ENCODE measurements around the gene ZNF239. TPM values are rescaled to one million over a fixed set of nuclear protein-coding genes. Genes with fewer than 3 reads are reported as not detected.

Gene ZNF239
- 10 to 100 TPM in 1 of 4 donors, 1 to 10 TPM in 3; 2.6 to 17.3 (median 3.8) TPM for total RNA-seq

GRCh38 chr10:43574001-43574892 is at the start of gene ZNF239:
Gene ZNF239, minus strand, starts transcription at chr10:43574616. Its CDS starts 16,537 bp downstream, at chr10:43558079.
- Histone ChIP-seq H3K9me3 (no peaks in the 10 kb centered on the region), H3K4me1 (peaks cover 0 to 6% (median 2%) of the 10 kb centered on the region in 4 donors), H3K4me3 (peak within 1 kb of the TSS; percentile 53 to 78 (median 62)), H3K36me3 (no peaks in the 10 kb centered on the region), H3K27me3 (no peaks in the 10 kb centered on the region), H3K27ac (peak within 1 kb of the TSS; percentile 26 to 73 (median 60))
- TF ChIP-seq POLR2A (IDR thresholded peaks at IDR 0.05) (no peak), CTCF (IDR thresholded peaks at IDR 0.05) (peak in 1 of 6 experiments; percentile 3)
- peak; percentile 87 to 96 (median 87) for DNase-seq

- no peak overlapping the region for H3K27ac ChIP-seq
- no peak for DNase-seq
- peak overlapping the region in 1 of 4 donors; percentile 0 for H3K4me3 ChIP-seq
Observed at GRCh38 chr10:43623351-43623750, 48.9 kb upstream of the ZNF239 start.

GRCh38 chr10:43622038-43622437 is 47.6 kb upstream of the ZNF239 start:
- Histone ChIP-seq H3K27me3 (no peaks in the 10 kb centered on the region), H3K27ac (no peak overlapping the region), H3K36me3 (peaks cover 0 to under 1% (median 0%) of the 10 kb centered on the region in 3 donors), H3K4me3 (no peak overlapping the region), H3K4me1 (no peaks in the 10 kb centered on the region), H3K9me3 (peaks cover 0 to 4% (median under 1%) of the 10 kb centered on the region in 4 donors)
- TF ChIP-seq POLR2A (IDR thresholded peaks at IDR 0.05) (no peak), CTCF (IDR thresholded peaks at IDR 0.05) (no peak)
- DNase-seq = no peak

More at GRCh38 chr10:43623351-43623750, 48.9 kb upstream of the ZNF239 start:
- Histone ChIP-seq H3K36me3 (no peaks in the 10 kb centered on the region), H3K27me3 (no peaks in the 10 kb centered on the region), H3K4me1 (no peaks in the 10 kb centered on the region), H3K9me3 (no peaks in the 10 kb centered on the region)
- TF ChIP-seq POLR2A (IDR thresholded peaks at IDR 0.05) = no peak
- TF ChIP-seq CTCF (IDR thresholded peaks at IDR 0.05) = no peak

GRCh38 chr10:43619368-43619767 is 45.0 kb upstream of the ZNF239 start:
- peaks cover 0 to 21% (median 0%) of the 10 kb centered on the region in 3 donors for H3K36me3 ChIP-seq
- peaks cover 0 to 19% (median 4%) of the 10 kb centered on the region in 4 donors for H3K9me3 ChIP-seq
- DNase-seq = no peak
- no peak overlapping the region for H3K27ac ChIP-seq
- H3K4me1 ChIP-seq = no peaks in the 10 kb centered on the region
- no peak overlapping the region for H3K4me3 ChIP-seq
- no peaks in the 10 kb centered on the region for H3K27me3 ChIP-seq
- no peak for TF ChIP-seq CTCF (IDR thresholded peaks at IDR 0.05)
- no peak for TF ChIP-seq POLR2A (IDR thresholded peaks at IDR 0.05)

- peaks cover 0 to 19% (median 4%) of the 10 kb centered on the region in 4 donors for H3K9me3 ChIP-seq
Observed at GRCh38 chr10:43616697-43617370, 42.4 kb upstream of the ZNF239 start.

More at GRCh38 chr10:43616697-43617370, 42.4 kb upstream of the ZNF239 start:
- H3K27me3 ChIP-seq = no peaks in the 10 kb centered on the region
- peaks cover 0 to 26% (median 0%) of the 10 kb centered on the region in 3 donors for H3K36me3 ChIP-seq
- TF ChIP-seq CTCF (IDR thresholded peaks at IDR 0.05) (no peak), POLR2A (IDR thresholded peaks at IDR 0.05) (no peak)
- DNase-seq = no peak
- H3K4me3 ChIP-seq = no peak overlapping the region
- no peak overlapping the region for H3K27ac ChIP-seq
- no peaks in the 10 kb centered on the region for H3K4me1 ChIP-seq

Measured in Peyer's patch (tissue), 4 donors.